Transverse colon (tissue), 4 donors: ENCODE data around the gene AFAP1L1. TPM values are rescaled to one million over a fixed set of nuclear protein-coding genes. Genes with fewer than 3 reads are reported as not detected.

Experiments used
- DNase-seq: peaks from one replicate; pipeline ENCODE4 v3.0.0-alpha.2; 2019
- H3K27ac ChIP-seq, 4 donors: fragments of 200-600 bp; sonication (generic); 2 replicates each; pipeline ENCODE4 v1.5.1; 2016 to 2018; ENCODE audit warnings: inconsistent platforms in 4 of 4
- H3K27me3 ChIP-seq: fragments of 200-600 bp; sonication (generic); 2 replicates; pipeline ENCODE4 v1.5.1; 2017; ENCODE audit warnings: inconsistent platforms
- H3K36me3 ChIP-seq, 4 donors: fragments of 200-600 bp; sonication (generic); 2 replicates each; pipeline ENCODE4 v1.5.1; 2017 to 2019; ENCODE audit warnings: inconsistent platforms in 4 of 4
- H3K4me1 ChIP-seq, 4 donors: fragments of 200-600 bp; sonication (generic); 2 replicates each; pipeline ENCODE4 v1.5.1; 2017 to 2020; ENCODE audit warnings: inconsistent platforms in 4 of 4
- H3K4me3 ChIP-seq, 4 donors: fragments of 200-600 bp; sonication (generic); 1 replicate in 1 of 4; 2 replicates in 3 of 4; pipeline versions ENCODE4 v1.5.1 to v1.6.1; 2017 to 2019; ENCODE audit warnings: inconsistent platforms in 4 of 4
- H3K9me3 ChIP-seq, 2 donors: fragments of 200-600 bp; sonication (generic); 2 replicates each; pipeline ENCODE4 v1.5.1; 2017 to 2019; ENCODE audit warnings: inconsistent platforms in 2 of 2
- CTCF ChIP-seq, 5 experiments: fragments of 200-600 bp in 3 of 5; fragments of 450-650 bp in 2 of 5; sonication (generic) in 3 of 5; IDR thresholded peaks; 1 replicate in 2 of 5; 2 replicates in 3 of 5; pipeline ENCODE4 v1.5.1; 2016 to 2017; ENCODE audit warnings: antibody characterized with exemption in 5 of 5, inconsistent platforms in 3 of 5, mild to moderate bottlenecking in 2 of 5, moderate library complexity in 1 of 5
- EP300 ChIP-seq: sonication (generic); formaldehyde crosslinking; IDR thresholded peaks from one replicate; pipeline ENCODE4 v1.6.1; 2017; ENCODE audit warnings: antibody characterized with exemption, low read depth
- POLR2A ChIP-seq: fragments of 450-650 bp; IDR thresholded peaks from one replicate; pipeline ENCODE4 v1.6.1; 2016; ENCODE audit warnings: antibody characterized with exemption, mild to moderate bottlenecking, moderate library complexity
- POLR2AphosphoS5 ChIP-seq, 3 donors: sonication (generic); formaldehyde crosslinking; IDR thresholded peaks; one replicate each; pipeline ENCODE4 v1.6.1; 2016; ENCODE audit warnings: antibody characterized with exemption in 3 of 3
- WGBS, 2 donors: methylation state at CpG; one replicate each; pipeline ENCODE4 v1.1.5; 2018; ENCODE audit warnings: low coverage in 1 of 2; 5-methylcytosine and 5-hydroxymethylcytosine counted together
- in situ Hi-C, 4 donors: fragments of 200-750 bp; cut with MboI; loops; one replicate each; pipeline versions ENCODE4 v1.15.0 to v1.15.1; 2017; ENCODE audit warnings: low sequenced_read_pairs in 3 of 4, low pct_ligation_motif_present in 1 of 4, low pct_unique_long_range_greater_than_20kb in 1 of 4
- intact Hi-C: fragments of 100-400 bp; cut with DNase I; formaldehyde crosslinking; loops from one replicate; pipeline ENCODE4 v1.15.1; 2023; ENCODE audit warnings: low total_unique reads
- total RNA-seq, 4 donors: library from RNA; depleted of rRNA; stranded (reverse); fragments of >200 nt; gene quantifications; one replicate each; pipeline ENCODE4 v1.1.0, GENCODE V29; 2016

The AFAP1L1 gene
- total RNA-seq, 4 donors from 2014 or later, result 2.2 to 4.1 (median 3.0) TPM

- Histone ChIP-seq H3K27ac (peak overlapping the region; percentile 87 to 91 (median 88)), H3K4me1 (peaks cover 4 to 48% (median 24%) of the 10 kb centered on the region in 4 donors), H3K27me3 (no peaks in the 10 kb centered on the region), H3K9me3 (no peaks in the 10 kb centered on the region), H3K4me3 (peak overlapping the region in 2 of 4 donors; percentile 6 to 13), H3K36me3 (no peaks in the 10 kb centered on the region)
- 64 to 83% methylated on average over 2 to 12 of the region's 12 CpGs for WGBS, 2 donors
- no peak for DNase-seq
- TF ChIP-seq EP300, result no peak
- peak in 1 of 3 donors; percentile 7 for TF ChIP-seq POLR2AphosphoS5 (IDR thresholded peaks at IDR 0.05)
- TF ChIP-seq CTCF (IDR thresholded peaks at IDR 0.05), result no peak
- in situ Hi-C loops, result loop anchor here in 1 of 4 donors (10.0 kb wide), 1 partner anchor 52 kb away; no protein-coding TSS in a partner anchor
- intact Hi-C loops, result loop anchor here (2.0 to 5.0 kb wide), 2 partner anchors 30 to 50 kb away; no protein-coding TSS in a partner anchor
Measured at GRCh38 chr5:149382517-149383220, 111.0 kb downstream of the AFAP1L1 start.

GRCh38 chr5:149383399-149383798 is 111.7 kb downstream of the AFAP1L1 start:
- Histone ChIP-seq H3K9me3 (no peaks in the 10 kb centered on the region), H3K4me1 (peaks cover 9 to 54% (median 24%) of the 10 kb centered on the region in 4 donors), H3K27ac (peak overlapping the region; percentile 87 to 91 (median 88)), H3K4me3 (no peak overlapping the region), H3K27me3 (no peaks in the 10 kb centered on the region), H3K36me3 (no peaks in the 10 kb centered on the region)
- peak; percentile 40 for TF ChIP-seq EP300
- no peak for TF ChIP-seq POLR2A
- TF ChIP-seq POLR2AphosphoS5 (IDR thresholded peaks at IDR 0.05), result peak; percentile 39 to 73 (median 56)
- peak; percentile 48 for DNase-seq
- intact Hi-C loops (loop anchor here (2.0 to 5.0 kb wide), 2 partner anchors 29 to 49 kb away; no protein-coding TSS in a partner anchor), in situ Hi-C loops (loop anchor here in 1 of 4 donors (10.0 kb wide), 1 partner anchor 51 kb away; no protein-coding TSS in a partner anchor)
- WGBS, 2 donors, result 36 to 65% methylated on average over 4 to 9 of the region's 9 CpGs

- intact Hi-C loops, result no loop called here
- WGBS, 2 donors, result 57% methylated on average over 5 of the region's 5 CpGs; no CpG with 5 or more reads in 1 of the 2 donors
- Histone ChIP-seq H3K4me1 (peaks cover 11 to 58% (median 23%) of the 10 kb centered on the region in 4 donors), H3K27me3 (no peaks in the 10 kb centered on the region), H3K36me3 (no peaks in the 10 kb centered on the region), H3K4me3 (no peak overlapping the region), H3K9me3 (no peaks in the 10 kb centered on the region), H3K27ac (peak overlapping the region; percentile 87 to 91 (median 88))
- TF ChIP-seq EP300, result no peak
- TF ChIP-seq CTCF (IDR thresholded peaks at IDR 0.05), result no peak
- TF ChIP-seq POLR2A, result peak; percentile 8
- peak in 1 of 3 donors; percentile 31 for TF ChIP-seq POLR2AphosphoS5 (IDR thresholded peaks at IDR 0.05)
- in situ Hi-C loops, result loop anchor here in 1 of 4 donors (10.0 kb wide), 1 partner anchor 49 kb away; no protein-coding TSS in a partner anchor
- DNase-seq, result no peak
Measured at GRCh38 chr5:149386166-149386565, 114.5 kb downstream of the AFAP1L1 start.

- H3K9me3 ChIP-seq, result no peaks in the 10 kb centered on the region
- peaks cover 17 to 53% (median 19%) of the 10 kb centered on the region in 4 donors for H3K4me1 ChIP-seq
- no peaks in the 10 kb centered on the region for H3K36me3 ChIP-seq
- TF ChIP-seq POLR2A (no peak), CTCF (IDR thresholded peaks at IDR 0.05) (no peak), EP300 (peak; percentile 65), POLR2AphosphoS5 (IDR thresholded peaks at IDR 0.05) (peak; percentile 33 to 41 (median 36))
- no peaks in the 10 kb centered on the region for H3K27me3 ChIP-seq
- H3K4me3 ChIP-seq, result no peak overlapping the region
- DNase-seq, result no peak
- intact Hi-C loops (no loop called here), in situ Hi-C loops (loop anchor here in 1 of 4 donors (10.0 kb wide), 1 partner anchor 48 kb away; no protein-coding TSS in a partner anchor)
- WGBS, 2 donors, result 62% methylated on average over 9 of the region's 9 CpGs; no CpG with 5 or more reads in 1 of the 2 donors
- H3K27ac ChIP-seq, result peak overlapping the region; percentile 87 to 91 (median 88)
Measured at GRCh38 chr5:149387081-149387631, 115.5 kb downstream of the AFAP1L1 start.
